Adrenal gland (tissue), 5 donors: Measurements from ENCODE around the gene HOXC5.

ENCODE experiments used
- POLR2A ChIP-seq, 2 donors: fragments of 450-650 bp; IDR thresholded peaks; one replicate each; pipeline ENCODE4 v1.6.1; 2017; ENCODE audit warnings: antibody characterized with exemption in 2 of 2, mild to moderate bottlenecking in 2 of 2, moderate library complexity in 1 of 2
- TF ChIP-seq, protein P1 (sequence below), 6 experiments: fragments of 450-650 bp in 4 of 6; fragments of 200-600 bp in 2 of 6; sonication (generic) in 1 of 6; IDR thresholded peaks; 1 replicate in 5 of 6; 2 replicates in 1 of 6; pipeline versions ENCODE4 v1.5.1 to v1.8.0; 2016 to 2021; ENCODE audit warnings: antibody characterized with exemption in 6 of 6, mild to moderate bottlenecking in 2 of 6, moderate library complexity in 1 of 6
- donor health status: DM: no; HTN: no; CAD: no.

DNA sequence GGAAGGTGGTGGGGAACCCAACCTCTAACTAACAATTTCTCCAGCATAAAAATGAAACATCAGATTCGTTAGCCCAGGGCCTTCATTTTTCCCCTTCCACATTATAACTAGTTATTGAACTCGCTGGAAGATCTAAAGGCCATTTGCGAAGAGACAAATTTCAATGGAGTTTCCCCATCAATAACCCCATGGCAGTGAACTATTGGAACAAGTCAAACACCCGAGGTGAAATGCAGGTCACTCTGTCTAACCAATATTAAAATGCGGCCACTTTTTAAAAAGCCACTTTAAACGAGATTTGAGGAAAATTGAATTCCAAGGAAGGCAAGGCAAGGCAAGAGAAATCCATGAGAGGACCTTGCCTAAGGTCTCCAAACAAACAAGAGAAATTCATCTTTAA is 16.3 kb downstream of the HOXC5 start:
- TF ChIP-seq, protein P1, sequence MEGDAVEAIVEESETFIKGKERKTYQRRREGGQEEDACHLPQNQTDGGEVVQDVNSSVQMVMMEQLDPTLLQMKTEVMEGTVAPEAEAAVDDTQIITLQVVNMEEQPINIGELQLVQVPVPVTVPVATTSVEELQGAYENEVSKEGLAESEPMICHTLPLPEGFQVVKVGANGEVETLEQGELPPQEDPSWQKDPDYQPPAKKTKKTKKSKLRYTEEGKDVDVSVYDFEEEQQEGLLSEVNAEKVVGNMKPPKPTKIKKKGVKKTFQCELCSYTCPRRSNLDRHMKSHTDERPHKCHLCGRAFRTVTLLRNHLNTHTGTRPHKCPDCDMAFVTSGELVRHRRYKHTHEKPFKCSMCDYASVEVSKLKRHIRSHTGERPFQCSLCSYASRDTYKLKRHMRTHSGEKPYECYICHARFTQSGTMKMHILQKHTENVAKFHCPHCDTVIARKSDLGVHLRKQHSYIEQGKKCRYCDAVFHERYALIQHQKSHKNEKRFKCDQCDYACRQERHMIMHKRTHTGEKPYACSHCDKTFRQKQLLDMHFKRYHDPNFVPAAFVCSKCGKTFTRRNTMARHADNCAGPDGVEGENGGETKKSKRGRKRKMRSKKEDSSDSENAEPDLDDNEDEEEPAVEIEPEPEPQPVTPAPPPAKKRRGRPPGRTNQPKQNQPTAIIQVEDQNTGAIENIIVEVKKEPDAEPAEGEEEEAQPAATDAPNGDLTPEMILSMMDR (IDR thresholded peaks at IDR 0.05), result no peak
- no peak for TF ChIP-seq POLR2A (IDR thresholded peaks at IDR 0.05)
